SK-N-DZ (cell line): ENCODE data around the gene POGLUT2.

Source experiments
- DNase-seq: peaks from one replicate; pipeline ENCODE4 v3.0.0-alpha.2; 2015; ENCODE audit warnings: low spot score

The POGLUT2 gene

DNA sequence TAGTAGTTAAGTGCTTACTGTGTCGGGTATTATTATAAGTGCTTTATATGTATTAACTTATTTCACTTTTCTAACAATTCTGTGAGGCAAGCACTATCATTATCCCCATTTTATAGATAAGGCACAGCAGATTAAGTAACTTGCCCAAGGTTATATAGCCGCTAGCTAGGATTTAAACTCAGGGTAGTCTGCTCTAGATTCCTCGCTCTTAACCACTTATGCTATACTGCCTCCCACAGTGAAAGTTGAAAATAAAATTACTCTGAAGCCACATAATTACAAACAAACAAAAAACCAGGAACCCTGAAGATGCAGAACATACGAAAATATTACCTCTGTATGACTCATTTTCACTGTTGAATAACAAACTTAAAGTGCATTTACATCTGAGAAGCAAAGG, 29.1 kb downstream of the POGLUT2 start:
- no peak for DNase-seq

- DNase-seq: no peak
Measured at GRCh38 chr13:102768909-102769308, 29.9 kb downstream of the POGLUT2 start.

GRCh38 chr13:102763741-102764140, 35.0 kb downstream of the POGLUT2 start:
- DNase-seq: no peak

- no peak for DNase-seq
Measured at GRCh38 chr13:102761071-102761470, 37.7 kb downstream of the POGLUT2 start.

- no peak for DNase-seq
Measured at GRCh38 chr13:102758842-102759241, 39.9 kb downstream of the POGLUT2 start.

DNA sequence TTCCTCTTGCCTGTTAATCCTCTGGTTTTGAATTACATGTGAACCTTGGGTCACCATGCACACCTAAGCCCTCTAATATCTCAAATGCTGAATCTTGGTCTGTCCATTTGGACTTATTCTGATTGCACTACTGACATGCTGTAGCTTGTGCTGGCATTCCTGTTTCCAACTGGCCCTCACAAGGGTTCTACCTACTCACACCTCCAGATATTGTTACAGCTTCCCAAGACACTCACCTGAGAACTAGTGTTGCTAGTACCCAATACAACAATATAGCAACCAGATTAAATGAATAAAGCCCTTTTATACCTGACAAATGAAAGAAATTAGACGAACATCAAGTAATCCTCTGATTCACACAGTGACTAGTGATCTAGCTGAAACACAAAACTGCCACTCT, 41.8 kb downstream of the POGLUT2 start:
- DNase-seq: no peak

DNA sequence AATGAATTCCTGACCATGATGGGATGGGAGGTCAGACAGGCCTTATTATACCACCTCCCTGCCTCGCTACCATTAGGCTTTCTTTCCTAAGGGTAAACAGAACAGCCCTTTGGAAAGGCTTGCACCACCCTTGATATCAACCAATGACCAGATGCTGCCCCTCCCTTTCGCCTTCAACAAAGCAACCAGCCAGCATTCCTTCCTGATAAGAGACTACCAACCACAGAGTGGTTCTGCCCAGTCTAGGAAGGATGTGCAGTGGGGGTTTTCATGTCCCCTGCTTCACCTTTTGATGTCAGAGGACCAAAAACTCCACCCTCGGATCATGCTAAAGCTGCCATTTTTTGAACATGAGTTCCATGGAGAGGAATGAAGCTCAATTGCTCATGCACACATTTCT, 46.9 kb downstream of the POGLUT2 start:
- no peak for DNase-seq

DNA sequence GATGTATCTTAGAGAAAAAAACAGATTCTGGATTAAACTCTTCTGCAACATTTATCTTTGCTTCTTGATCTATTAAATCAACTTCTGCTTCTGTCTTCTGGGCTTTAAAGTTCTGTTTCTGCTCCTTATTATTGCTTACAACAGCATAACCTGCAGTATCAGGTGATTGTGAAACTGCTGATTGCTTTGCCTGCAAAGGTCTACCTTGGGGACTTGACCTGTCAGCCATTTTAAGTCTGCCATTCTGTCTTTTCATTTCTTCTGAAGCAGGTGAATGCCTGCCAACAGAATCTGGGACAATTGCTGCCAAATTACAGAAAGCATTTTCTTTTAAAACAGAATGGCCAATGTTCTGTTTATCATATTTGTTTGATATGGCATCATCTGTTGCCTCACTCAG, 56.3 kb downstream of the POGLUT2 start:
- no peak for DNase-seq

GRCh38 chr13:102742101-102742500, 56.7 kb downstream of the POGLUT2 start:
- DNase-seq: no peak
